ENCODE measurements around the gene CXorf51A. TPM values are rescaled to one million over a fixed set of nuclear protein-coding genes. Genes with fewer than 3 reads are reported as not detected.
"Not testable (repeated sequence)": the region's sequence is repeated elsewhere in the genome, so short reads cannot be mapped to it uniquely, and the experiment has no call there.

Gene CXorf51A
- total RNA-seq (ENCODE audit: low replicate concordance), result not detected in 2 replicates

DNA sequence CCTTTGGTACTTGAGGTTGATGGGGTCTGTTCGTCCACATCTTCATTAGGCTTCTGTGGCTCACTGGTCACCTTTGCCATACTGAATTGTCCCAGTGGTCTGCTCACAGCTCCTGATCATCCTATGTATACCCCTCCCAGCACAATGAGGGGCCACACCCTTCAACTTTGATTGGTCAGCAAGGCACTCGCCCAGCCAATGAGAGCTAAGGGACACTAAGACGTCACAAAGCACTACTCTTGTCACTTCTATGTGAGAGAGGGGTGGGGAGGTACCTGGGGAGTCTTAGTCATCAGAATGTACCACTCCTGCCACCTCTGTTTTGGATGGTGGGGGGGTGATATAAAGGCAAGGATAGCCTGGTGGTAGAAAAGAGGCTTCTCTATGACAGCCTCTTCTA lies at the start of gene CXorf51A:
TSS of gene CXorf51A (minus strand) at position 101 of the 400 bp plus-strand sequence. CDS start at position 80, 21 bp downstream.
- not testable (repeated sequence) for H3K4me2 ChIP-seq; H2AFZ ChIP-seq (replicated peaks); H3K4me3 Mint-ChIP-seq; H3K27me3 ChIP-seq; H4K20me1 ChIP-seq (ENCODE audit: low read depth); H3K4me1 ChIP-seq; H3K9me3 Mint-ChIP-seq; H3K9ac ChIP-seq; H3K27me3 Mint-ChIP-seq (ENCODE audit: insufficient read depth, low read depth); H3K27ac Mint-ChIP-seq; H3F3A ChIP-seq (ENCODE audit: low read depth); H3K27ac ChIP-seq; H3K9me3 ChIP-seq (ENCODE audit: low read depth); H3K4me3 ChIP-seq; H3K36me3 Mint-ChIP-seq; H3K79me2 ChIP-seq (ENCODE audit: low read depth); H3K36me3 ChIP-seq; H3K4me1 Mint-ChIP-seq; DNase-seq (ENCODE audit: low spot score)

DNA sequence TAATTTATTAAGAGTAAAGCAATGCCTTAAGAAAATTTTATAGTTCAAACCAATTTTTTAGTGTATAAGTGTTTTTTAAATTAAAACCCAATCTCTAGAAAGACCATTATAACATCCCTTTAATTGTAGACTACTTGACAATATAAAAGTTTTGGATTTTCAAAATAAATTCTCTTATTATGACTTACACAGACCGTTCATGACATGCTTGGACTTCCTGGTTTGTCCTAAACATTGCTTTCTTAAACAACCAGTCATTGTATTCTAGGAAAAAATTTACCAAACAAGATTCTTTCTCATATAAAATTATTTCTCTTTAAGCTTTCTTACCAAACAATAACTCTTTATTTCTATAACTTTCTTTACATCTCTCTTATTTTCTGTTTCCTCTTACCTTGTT lies 49.0 kb upstream of the CXorf51A start:
- H3K9me3 Mint-ChIP-seq, result peaks cover 15% of the 10 kb centered on the region
- H3K27me3 ChIP-seq, result no peaks in the 10 kb centered on the region
- no peaks in the 10 kb centered on the region for H3K79me2 ChIP-seq (ENCODE audit: low read depth)
- H3K4me1 ChIP-seq, result no peaks in the 10 kb centered on the region
- no peaks in the 10 kb centered on the region for H3K36me3 ChIP-seq
- H3K4me3 ChIP-seq, result no peak overlapping the region
- H3K27ac ChIP-seq, result no peak overlapping the region
- no peaks in the 10 kb centered on the region for H3K36me3 Mint-ChIP-seq
- H3K4me2 ChIP-seq, result no peak overlapping the region
- no peak overlapping the region for H2AFZ ChIP-seq (replicated peaks)
- no peaks in the 10 kb centered on the region for H3K4me1 Mint-ChIP-seq
- no peak overlapping the region for H3K27ac Mint-ChIP-seq
- H3K9me3 ChIP-seq (ENCODE audit: low read depth), result peaks cover 23% of the 10 kb centered on the region
- no peak overlapping the region for H3K9ac ChIP-seq
- DNase-seq (ENCODE audit: low spot score), result no peak
- H4K20me1 ChIP-seq (ENCODE audit: low read depth), result no peaks in the 10 kb centered on the region
- no peaks in the 10 kb centered on the region for H3K27me3 Mint-ChIP-seq (ENCODE audit: insufficient read depth, low read depth)
- TF ChIP-seq EZH2phosphoT487 (IDR thresholded peaks at IDR 0.05) (no peak), EZH2 (IDR thresholded peaks at IDR 0.05) (no peak)
- TF ChIP-seq, protein P1, sequence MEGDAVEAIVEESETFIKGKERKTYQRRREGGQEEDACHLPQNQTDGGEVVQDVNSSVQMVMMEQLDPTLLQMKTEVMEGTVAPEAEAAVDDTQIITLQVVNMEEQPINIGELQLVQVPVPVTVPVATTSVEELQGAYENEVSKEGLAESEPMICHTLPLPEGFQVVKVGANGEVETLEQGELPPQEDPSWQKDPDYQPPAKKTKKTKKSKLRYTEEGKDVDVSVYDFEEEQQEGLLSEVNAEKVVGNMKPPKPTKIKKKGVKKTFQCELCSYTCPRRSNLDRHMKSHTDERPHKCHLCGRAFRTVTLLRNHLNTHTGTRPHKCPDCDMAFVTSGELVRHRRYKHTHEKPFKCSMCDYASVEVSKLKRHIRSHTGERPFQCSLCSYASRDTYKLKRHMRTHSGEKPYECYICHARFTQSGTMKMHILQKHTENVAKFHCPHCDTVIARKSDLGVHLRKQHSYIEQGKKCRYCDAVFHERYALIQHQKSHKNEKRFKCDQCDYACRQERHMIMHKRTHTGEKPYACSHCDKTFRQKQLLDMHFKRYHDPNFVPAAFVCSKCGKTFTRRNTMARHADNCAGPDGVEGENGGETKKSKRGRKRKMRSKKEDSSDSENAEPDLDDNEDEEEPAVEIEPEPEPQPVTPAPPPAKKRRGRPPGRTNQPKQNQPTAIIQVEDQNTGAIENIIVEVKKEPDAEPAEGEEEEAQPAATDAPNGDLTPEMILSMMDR (IDR thresholded peaks at IDR 0.05), result no peak
- H3F3A ChIP-seq (ENCODE audit: low read depth), result no peaks in the 10 kb centered on the region
- no peak overlapping the region for H3K4me3 Mint-ChIP-seq

DNA sequence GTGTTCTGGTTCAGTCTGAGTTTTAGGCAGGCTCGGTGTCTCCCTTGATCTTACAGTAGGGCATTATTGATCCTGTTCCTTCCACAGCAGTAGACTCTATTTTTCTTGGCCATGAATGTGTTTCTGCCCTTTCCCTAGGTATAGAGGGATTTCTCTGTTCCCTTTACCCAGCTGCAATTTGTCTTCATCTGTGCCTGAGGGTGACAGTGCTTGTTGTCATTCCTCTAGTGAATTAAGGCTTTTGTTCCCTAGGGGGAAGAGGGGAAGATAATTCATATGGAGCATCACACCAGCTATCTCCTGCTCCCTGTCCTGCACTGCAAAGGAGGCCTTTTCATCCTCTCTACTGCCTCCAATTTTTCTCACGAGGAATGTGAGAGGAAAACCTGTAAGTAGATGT lies 39.7 kb upstream of the CXorf51A start:
- H3K4me3 Mint-ChIP-seq, result no peak overlapping the region

DNA sequence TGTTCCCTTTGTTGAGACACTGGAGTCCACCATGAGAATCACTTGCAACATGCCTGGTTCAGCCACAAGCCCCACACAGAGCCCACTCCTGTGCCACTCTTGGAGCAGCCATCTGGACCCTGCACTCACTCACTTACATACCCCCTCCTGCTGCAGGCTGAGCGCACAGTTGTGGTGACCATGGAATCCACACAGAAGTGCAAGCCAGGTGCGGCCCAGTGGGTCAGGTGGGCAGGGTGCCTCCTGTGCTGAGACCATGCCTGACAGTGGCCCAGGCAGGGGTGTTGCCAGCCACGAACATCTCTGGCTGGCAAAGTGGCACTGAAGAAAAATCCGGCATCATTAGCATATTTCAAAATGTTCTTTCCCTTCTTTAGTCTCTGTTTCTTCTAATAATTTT lies 17.4 kb upstream of the CXorf51A start:
- no peaks in the 10 kb centered on the region for H3K36me3 Mint-ChIP-seq
- no peak overlapping the region for H3K27ac Mint-ChIP-seq
- H3K27me3 Mint-ChIP-seq (ENCODE audit: insufficient read depth, low read depth), result peaks cover 2% of the 10 kb centered on the region
- no peaks in the 10 kb centered on the region for H3K4me1 Mint-ChIP-seq
- Histone ChIP-seq H3K9ac (no peak overlapping the region), H3K27ac (no peak overlapping the region), H3K36me3 (no peaks in the 10 kb centered on the region), H3K4me1 (no peaks in the 10 kb centered on the region), H3K4me3 (no peak overlapping the region), H3F3A (ENCODE audit: low read depth) (no peaks in the 10 kb centered on the region), H3K27me3 (no peaks in the 10 kb centered on the region), H3K79me2 (ENCODE audit: low read depth) (no peaks in the 10 kb centered on the region), H3K4me2 (no peak overlapping the region), H4K20me1 (ENCODE audit: low read depth) (no peaks in the 10 kb centered on the region), H2AFZ (replicated peaks) (no peak overlapping the region), H3K9me3 (ENCODE audit: low read depth) (peaks cover 2% of the 10 kb centered on the region)
- DNase-seq (ENCODE audit: low spot score), result no peak
- H3K4me3 Mint-ChIP-seq, result no peak overlapping the region
- no peaks in the 10 kb centered on the region for H3K9me3 Mint-ChIP-seq
- TF ChIP-seq, protein P1 (IDR thresholded peaks at IDR 0.05), result no peak

More for the DNA sequence above, 39.7 kb upstream of the CXorf51A start:
- H3K27ac ChIP-seq, result no peak overlapping the region
- H2AFZ ChIP-seq (replicated peaks), result no peak overlapping the region
- H3K79me2 ChIP-seq (ENCODE audit: low read depth), result no peaks in the 10 kb centered on the region
- H3K4me1 ChIP-seq, result no peaks in the 10 kb centered on the region
- H3K9me3 ChIP-seq (ENCODE audit: low read depth), result peaks cover 9% of the 10 kb centered on the region
- Mint-ChIP-seq H3K4me1 (no peaks in the 10 kb centered on the region), H3K27me3 (ENCODE audit: insufficient read depth, low read depth) (no peaks in the 10 kb centered on the region), H3K27ac (no peak overlapping the region), H3K36me3 (no peaks in the 10 kb centered on the region), H3K9me3 (no peaks in the 10 kb centered on the region)
- no peak overlapping the region for H3K4me2 ChIP-seq
- no peaks in the 10 kb centered on the region for H4K20me1 ChIP-seq (ENCODE audit: low read depth)
- H3K36me3 ChIP-seq, result no peaks in the 10 kb centered on the region
- H3K4me3 ChIP-seq, result no peak overlapping the region
- no peaks in the 10 kb centered on the region for H3F3A ChIP-seq (ENCODE audit: low read depth)
- DNase-seq (ENCODE audit: low spot score), result no peak
- no peaks in the 10 kb centered on the region for H3K27me3 ChIP-seq
- TF ChIP-seq EZH2phosphoT487 (IDR thresholded peaks at IDR 0.05) (no peak), EZH2 (IDR thresholded peaks at IDR 0.05) (no peak)
- TF ChIP-seq, protein P1 (IDR thresholded peaks at IDR 0.05), result no peak
- H3K9ac ChIP-seq, result no peak overlapping the region

DNA sequence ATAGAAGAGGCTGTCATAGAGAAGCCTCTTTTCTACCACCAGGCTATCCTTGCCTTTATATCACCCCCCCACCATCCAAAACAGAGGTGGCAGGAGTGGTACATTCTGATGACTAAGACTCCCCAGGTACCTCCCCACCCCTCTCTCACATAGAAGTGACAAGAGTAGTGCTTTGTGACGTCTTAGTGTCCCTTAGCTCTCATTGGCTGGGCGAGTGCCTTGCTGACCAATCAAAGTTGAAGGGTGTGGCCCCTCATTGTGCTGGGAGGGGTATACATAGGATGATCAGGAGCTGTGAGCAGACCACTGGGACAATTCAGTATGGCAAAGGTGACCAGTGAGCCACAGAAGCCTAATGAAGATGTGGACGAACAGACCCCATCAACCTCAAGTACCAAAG lies 5.1 kb downstream of the CXorf51A start, which contains the start of gene CXorf51B:
TSS of gene CXorf51B (plus strand) at position 301 of the 400 bp plus-strand sequence. CDS start at position 322, 21 bp downstream.
- H3K9me3 ChIP-seq (ENCODE audit: low read depth); H3K36me3 Mint-ChIP-seq; H3K27me3 Mint-ChIP-seq (ENCODE audit: insufficient read depth, low read depth); H3K27me3 ChIP-seq; H2AFZ ChIP-seq (replicated peaks); H3K4me3 Mint-ChIP-seq; H3K4me1 ChIP-seq; H3K27ac Mint-ChIP-seq; H3F3A ChIP-seq (ENCODE audit: low read depth); H3K4me2 ChIP-seq; H3K9me3 Mint-ChIP-seq; H3K9ac ChIP-seq; H4K20me1 ChIP-seq (ENCODE audit: low read depth); H3K4me1 Mint-ChIP-seq; H3K27ac ChIP-seq; H3K4me3 ChIP-seq; H3K79me2 ChIP-seq (ENCODE audit: low read depth); DNase-seq (ENCODE audit: low spot score); H3K36me3 ChIP-seq: not testable (repeated sequence)

All from neural progenitor cell (in vitro differentiated cells).